ENCODE data around the gene INTS13.

DNA sequence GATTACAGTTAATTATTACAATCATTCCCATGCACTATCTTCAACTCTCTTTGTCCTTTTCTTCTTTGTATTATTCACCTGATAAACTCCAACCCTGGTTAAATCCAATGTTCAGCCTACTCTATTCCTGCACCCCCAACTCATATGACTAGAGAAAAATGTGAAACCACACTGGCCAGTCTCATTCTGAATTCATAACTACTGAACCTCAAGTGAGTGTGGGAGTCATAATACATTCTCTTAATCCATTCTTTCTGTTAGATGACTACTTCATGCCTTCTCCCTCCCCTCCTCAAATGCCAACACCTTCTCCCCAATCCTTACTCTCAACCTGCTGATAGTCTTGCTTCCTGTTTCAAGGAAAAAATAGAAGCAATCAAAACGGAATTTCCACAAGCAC is 82.4 kb downstream of the INTS13 start:
- TF ChIP-seq CHD1 (IDR thresholded peaks at IDR 0.05; ENCODE audit: low read depth, low read length) = no peak
- TF ChIP-seq, protein P1, sequence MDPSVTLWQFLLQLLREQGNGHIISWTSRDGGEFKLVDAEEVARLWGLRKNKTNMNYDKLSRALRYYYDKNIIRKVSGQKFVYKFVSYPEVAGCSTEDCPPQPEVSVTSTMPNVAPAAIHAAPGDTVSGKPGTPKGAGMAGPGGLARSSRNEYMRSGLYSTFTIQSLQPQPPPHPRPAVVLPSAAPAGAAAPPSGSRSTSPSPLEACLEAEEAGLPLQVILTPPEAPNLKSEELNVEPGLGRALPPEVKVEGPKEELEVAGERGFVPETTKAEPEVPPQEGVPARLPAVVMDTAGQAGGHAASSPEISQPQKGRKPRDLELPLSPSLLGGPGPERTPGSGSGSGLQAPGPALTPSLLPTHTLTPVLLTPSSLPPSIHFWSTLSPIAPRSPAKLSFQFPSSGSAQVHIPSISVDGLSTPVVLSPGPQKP (IDR thresholded peaks at IDR 0.05; ENCODE audit: borderline replicate concordance, low read depth, low read length) = no peak
- TF ChIP-seq CEBPB (IDR thresholded peaks at IDR 0.05; ENCODE audit: low read depth, low read length) = no peak
- TF ChIP-seq, protein P2, sequence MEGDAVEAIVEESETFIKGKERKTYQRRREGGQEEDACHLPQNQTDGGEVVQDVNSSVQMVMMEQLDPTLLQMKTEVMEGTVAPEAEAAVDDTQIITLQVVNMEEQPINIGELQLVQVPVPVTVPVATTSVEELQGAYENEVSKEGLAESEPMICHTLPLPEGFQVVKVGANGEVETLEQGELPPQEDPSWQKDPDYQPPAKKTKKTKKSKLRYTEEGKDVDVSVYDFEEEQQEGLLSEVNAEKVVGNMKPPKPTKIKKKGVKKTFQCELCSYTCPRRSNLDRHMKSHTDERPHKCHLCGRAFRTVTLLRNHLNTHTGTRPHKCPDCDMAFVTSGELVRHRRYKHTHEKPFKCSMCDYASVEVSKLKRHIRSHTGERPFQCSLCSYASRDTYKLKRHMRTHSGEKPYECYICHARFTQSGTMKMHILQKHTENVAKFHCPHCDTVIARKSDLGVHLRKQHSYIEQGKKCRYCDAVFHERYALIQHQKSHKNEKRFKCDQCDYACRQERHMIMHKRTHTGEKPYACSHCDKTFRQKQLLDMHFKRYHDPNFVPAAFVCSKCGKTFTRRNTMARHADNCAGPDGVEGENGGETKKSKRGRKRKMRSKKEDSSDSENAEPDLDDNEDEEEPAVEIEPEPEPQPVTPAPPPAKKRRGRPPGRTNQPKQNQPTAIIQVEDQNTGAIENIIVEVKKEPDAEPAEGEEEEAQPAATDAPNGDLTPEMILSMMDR (conservative IDR thresholded peaks at IDR 0.05; ENCODE audit: low read depth, low read length) = no peak
- TF ChIP-seq RCOR1 (IDR thresholded peaks at IDR 0.05; ENCODE audit: insufficient replicate concordance, low read length) = no peak
- no peak for TF ChIP-seq POLR2A (IDR thresholded peaks at IDR 0.05; ENCODE audit: low read depth, low read length)
- no peak for TF ChIP-seq SMC3 (IDR thresholded peaks at IDR 0.05; ENCODE audit: low read depth, low read length)
- TF ChIP-seq MXI1 (IDR thresholded peaks at IDR 0.05; ENCODE audit: borderline replicate concordance, low read depth, low read length) = no peak
- TF ChIP-seq MAFK (IDR thresholded peaks at IDR 0.05; ENCODE audit: low read depth, low read length) = no peak

All from IMR-90 (cell line).